HG03060 (cell line): ENCODE results near the gene CEP89.
"Not testable (repeated sequence)": the region's sequence is repeated elsewhere in the genome, so short reads cannot be mapped to it uniquely, and the experiment has no call there.

ENCODE experiments used
- ATAC-seq: cut with Tn5 transposase; IDR thresholded peaks from one replicate; pipeline ENCODE4 v1.9.1; 2021; ENCODE audit warnings: low read depth, moderate number of reproducible peaks; ENCODE audit not compliant: unreplicated experiment

Gene CEP89

DNA sequence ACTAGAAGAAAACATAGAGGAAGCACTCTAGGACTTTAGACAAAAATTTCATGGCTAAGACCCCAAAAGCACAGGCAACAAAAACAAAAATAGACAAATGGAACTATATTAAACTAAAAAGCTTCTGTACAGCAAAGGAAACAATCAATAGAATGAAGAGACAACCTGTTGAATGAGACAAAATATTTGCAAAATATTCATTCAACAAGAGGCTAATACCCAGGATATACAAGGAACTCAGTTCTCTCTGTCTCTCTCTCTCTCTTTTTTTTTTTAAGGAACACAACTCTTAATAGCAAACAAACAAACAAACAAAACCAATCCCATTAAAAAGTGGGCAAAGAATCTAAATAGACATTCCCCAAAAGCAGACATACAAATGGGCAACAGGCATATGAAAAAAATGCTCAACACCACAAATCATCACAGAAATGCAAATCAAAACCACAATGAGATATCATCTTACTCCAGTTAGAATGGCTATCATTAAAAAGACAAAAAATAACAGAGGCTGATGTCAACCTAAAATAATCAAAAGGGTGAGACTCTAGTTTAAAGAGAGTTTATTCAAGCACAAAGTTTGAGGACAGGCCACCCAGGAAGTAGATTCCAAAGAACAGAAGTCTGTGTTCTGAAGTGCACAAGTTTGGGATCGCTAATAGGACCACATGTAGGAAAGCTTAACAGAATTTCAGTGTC is 75.1 kb downstream of the CEP89 start:
- no peak for ATAC-seq

DNA sequence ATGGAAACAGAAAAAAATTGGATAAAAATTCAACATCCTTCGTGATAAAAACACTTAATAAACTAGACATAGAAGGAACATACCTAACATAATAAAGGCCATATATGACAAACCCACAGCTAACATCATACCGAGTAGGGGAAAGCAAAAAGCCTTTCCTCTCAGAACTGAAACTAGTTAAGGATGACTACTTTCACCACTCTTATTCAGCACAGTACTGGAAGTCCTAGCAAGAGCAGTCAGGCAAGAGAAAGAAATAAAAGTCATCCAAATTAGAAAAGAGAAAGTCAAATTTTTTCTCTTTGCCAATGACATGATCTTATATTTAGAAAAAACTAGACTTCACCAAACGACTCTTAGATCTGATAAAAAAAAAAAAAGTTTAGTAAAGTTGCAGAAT is 76.4 kb downstream of the CEP89 start:
- no peak for ATAC-seq

DNA sequence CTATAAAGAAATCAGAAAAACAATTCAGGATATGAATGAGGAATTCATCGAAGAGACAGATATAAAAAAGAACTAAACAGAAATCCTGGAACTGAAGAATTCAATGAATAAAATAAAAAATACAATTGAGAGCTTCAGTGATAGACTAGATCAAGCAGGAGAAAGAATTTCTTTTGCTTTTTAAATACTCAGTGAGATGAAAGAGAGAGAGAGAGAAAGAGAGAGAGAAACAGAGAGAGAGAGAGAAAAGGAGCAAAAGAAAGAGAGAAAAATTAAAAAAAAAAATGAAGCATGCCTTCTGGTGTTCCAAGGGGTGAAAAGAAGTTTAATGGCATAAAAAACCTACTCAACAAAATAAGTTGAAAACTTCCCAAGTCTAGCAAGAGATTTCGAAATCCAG is 80.1 kb downstream of the CEP89 start:
- no peak for ATAC-seq

DNA sequence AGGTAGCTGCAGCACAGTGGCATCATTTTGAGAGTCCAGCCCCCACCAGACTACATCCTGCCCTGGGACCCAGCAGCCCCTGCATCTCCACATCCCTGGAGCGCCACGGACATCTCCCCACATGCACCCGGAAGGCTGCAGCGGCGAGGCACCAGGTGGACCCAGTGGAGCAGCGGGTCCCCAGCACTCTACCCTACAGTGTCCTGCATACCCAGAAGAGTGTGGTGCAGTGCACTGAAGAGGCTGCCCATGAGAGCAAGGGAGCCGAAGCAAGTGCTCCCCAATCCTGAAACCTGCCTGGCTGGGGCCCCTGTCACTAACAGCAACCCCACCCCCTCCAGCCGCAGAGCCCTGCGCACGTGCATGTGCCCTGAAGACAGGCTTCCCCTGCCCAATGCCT is 80.9 kb downstream of the CEP89 start:
- no peak for ATAC-seq

DNA sequence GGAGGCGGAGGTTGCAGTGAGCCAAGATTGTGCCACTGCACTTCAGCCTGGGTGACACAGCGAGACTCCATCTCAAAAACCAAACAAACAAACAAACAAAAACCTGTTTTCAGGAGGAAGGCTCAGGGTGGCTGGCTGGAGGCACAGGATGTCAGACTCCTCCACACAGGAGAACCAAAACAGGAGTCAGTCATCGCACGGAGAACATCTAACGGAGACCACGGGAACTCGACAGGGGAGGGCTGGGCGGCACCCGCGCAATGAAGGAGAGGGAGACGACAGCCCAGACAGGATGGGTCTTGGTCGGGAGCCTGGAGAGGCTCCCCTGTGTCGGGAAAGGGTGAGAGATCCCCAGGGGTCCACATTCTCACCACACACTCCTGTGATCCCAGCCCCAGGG is 81.4 kb downstream of the CEP89 start:
- no peak for ATAC-seq

DNA sequence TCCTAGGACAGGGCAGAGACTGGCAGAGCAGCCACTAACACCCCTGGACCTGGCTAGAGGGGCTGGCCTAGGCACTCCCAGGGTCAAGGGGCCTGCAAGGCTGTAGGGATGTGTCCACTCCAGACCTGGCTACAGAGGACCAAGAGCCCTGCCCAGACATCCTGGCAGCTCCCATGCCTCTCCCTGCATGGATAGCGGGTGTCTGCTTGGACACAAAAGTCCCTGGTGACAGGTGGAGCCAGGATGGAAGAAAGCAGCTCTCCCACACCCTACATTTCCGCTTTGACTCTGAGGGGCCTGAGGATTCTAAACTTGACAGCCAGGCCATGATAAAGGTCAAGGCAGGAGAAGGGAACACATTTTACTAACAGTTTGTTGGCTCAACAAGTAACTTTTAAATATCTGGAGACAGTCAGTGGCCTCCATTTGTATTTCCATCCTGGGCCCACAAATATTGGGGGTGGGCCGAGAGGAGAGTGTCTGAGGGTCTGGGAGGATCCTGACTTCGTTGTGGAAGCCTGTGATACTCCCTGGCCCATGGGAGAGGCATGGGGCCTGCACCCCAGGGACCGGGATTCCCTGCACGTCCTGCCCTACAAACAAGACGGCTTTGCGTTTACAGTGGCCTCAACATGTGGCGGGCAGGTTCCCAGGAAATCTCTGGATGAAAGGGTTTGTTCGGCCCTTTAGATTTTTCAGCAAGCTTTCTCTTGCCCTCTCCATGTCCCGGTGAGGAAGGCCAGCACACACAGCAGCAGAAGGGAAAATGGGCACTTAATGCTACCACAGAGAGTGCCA is 82.4 kb downstream of the CEP89 start:
- no peak for ATAC-seq

DNA sequence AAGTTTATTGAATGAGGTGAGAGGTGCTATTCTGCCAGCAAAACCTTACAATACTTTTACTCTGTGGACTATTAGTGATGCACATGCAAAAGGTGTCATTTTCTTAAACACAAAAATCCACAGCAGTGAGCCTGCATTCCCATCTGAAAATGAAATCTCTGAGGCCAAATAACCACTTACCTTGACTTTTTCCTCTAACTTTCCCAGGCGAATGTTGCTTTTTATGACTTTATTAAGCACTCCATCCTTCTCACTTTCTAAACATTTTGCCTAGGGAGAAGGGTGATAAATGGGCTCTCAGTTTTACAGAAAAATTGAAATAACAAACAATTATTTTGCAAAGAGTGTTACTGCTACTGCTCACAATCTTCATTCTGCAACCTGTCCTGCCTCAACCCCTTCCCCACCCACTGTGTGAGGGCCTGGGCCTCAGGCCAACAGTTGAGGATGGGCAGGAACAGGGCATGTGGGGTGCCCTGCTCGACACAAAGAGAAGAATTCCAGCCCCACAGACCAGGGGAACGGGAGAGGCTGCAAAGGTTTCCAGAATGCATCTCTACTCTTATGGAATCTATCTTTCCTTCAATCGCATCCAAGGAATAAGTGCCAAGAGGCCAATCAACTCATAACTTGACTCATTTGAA is 84.1 kb downstream of the CEP89 start:
- ATAC-seq: no peak

DNA sequence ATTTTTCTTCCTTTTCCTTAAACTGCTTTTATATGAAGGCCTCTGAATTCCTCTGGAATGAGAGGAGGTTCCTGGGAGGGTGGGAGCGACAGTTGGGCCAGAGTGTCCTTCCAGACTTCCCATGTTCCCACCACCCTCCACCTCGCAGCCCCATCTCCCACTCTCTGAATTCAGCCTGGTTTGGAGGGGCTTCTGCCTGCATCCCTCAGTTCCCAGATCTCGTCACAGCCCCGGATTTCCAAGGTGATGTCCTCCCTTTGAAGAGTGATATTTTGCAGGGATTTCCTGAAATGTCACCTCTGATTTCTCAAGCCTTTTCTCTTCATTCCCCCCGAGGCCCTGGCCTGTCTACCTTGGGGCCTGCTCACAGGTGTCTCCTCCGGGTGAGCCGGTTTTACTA is 85.5 kb downstream of the CEP89 start:
- no peak for ATAC-seq

DNA sequence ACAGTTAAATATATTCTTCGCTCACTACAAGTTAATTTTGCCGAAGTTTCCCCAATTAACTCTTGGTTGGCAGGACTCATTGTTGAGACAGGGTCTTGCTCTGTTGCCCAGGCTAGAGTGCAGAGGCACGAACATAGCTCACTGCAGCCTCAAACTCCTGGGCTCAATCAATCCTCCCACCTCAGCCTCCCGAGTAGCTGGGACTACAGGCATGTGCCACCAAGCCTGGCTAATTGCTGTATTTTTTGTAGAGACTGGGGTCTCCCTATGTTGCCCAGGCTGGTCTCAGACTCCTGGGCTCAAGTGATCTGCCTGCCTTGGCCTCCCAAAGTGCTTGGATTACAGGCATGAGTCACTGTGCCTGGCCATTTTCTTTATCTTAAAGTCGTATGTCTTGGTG is 86.5 kb downstream of the CEP89 start:
- not testable (repeated sequence) for ATAC-seq

DNA sequence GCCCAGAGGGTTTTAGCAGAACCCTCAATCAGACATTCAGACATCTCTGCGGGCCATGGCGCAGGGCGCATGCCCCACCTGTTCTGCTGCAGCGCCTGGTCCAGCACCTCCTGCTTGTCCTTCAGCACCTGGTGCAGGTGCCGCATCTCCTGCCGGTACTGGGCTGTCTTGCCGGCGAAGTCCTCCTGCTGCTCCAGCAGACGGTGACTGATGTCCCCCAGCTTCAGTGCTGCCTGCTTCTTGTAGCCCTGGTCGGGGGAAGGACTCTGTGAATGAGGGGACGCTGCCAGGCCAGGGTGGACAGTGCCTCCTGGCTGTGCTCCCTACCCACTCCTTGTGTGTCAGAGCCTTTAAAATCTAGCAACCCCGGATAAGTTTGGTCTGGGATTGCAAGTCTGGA is 90.0 kb downstream of the CEP89 start:
- ATAC-seq: no peak

DNA sequence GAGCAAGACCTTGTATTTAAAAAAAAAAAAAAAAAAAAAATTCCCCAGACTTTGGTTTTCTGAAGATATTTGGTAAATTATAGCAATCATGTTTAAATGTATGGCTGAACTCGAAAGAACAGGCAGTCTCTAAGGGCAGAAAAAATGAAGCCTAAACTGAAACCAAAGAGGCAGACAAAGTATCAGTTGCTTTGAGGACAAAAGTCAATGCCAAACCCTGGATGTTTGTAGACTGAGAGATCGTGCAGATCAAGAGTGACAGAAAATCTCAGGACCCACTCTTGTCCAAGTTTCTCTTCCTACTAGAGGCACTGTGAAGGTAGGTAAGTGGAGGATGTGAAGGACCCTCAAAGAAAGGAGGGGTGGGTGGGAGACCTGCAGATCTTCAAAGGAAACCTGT is 91.1 kb downstream of the CEP89 start:
- ATAC-seq: no peak

DNA sequence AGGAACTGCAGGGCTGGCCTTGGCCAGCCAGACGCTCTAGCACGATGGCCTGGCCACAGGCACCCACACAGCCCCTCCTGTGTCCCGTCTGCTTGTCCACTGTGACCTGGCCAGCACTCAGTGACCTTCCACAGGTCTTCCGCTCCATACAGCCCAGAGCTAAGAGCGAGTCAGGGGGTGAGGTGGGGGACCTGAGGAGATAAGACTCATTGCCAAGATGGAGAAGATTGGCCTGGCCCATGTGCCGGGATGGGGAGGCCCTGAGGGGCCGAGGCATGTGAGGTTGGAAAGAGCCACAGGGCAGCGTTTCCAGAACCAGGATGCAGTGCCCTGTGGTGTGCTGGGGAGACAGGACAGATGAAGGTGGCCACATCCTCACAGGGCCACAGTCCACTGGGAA is 92.0 kb downstream of the CEP89 start:
- no peak for ATAC-seq

DNA sequence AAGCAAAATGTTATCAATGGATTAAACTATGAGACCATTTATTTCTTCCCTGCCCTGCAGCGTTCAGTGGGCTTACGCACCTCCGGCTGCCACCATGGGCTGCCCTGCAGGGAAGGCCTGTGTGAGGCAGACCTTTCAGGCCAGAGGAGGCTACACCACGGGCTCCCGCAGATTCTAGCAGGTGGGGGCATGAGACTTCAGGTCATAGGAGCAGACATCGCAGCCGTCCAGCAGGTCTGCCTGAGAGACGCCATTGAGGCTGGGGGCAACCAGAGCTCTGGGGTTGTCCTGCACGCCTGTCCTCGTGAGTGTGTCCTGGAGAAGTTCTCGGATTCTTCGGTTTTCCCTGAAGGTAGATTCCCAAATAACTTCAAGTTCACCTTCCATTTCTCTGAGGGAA is 92.8 kb downstream of the CEP89 start:
- no peak for ATAC-seq

DNA sequence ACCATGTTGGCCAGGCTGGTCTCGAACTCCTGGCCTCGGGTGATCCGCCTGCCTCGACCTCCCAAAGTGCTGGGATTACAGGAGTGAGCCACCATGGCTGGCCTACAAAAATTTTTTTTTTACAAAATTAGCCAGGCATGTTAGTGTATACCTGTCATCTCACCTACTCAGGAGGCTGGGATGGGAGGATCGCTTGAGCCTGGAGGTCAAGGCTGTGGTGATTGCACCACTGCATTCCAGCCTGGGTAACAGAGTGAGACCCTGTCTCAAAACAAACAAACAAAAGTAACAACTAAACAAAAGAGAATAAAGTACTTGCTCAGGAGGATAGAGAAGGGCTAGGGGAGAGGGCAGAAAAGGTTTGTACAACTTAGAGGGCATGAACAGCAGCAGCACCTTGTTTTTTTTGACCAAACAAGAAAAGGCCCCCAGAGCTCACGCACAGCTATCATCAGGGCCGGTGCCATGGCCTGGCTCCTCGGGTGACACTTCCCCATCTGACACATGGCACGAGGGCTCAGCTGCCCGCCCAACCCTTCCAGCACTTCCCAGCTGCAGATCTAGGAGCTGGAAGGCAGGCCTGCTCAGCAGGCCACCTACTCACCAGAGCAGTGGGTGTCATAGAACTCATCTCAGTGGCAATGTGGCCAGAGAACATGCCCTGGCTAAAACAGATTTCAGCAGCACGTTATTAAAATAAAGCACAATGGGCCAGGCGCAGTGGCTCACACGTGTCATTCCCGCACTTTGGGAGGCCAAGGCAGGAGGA is 93.6 kb downstream of the CEP89 start:
- no peak for ATAC-seq

DNA sequence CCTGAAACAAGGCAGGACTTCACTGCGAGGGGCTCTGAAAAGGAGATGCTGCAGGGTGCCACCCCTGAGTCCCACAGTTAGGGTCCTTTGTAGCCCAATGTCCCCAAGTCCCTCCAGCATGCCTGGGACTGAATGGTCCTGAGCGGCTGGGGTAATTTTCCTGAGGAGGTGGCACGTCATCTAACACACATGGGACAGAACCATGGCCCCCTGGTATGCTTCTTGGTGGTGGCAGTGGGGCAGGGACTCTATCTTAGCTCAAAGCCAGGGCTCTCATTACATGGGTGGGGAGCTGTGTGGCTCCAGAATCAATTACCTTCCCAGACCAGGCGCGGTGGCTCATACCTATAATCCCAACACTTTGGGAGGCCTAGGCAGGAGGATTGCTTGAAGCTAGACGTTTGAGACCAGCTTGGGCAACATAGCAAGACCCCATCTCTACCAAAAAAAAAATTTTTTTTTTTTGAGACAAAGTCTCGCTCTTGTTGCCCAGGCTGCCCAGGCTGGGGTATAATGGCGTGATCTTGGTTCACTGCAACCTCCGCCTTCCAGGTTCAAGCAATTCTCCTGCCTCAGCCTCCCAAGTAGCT is 94.3 kb downstream of the CEP89 start:
- no peak for ATAC-seq

DNA sequence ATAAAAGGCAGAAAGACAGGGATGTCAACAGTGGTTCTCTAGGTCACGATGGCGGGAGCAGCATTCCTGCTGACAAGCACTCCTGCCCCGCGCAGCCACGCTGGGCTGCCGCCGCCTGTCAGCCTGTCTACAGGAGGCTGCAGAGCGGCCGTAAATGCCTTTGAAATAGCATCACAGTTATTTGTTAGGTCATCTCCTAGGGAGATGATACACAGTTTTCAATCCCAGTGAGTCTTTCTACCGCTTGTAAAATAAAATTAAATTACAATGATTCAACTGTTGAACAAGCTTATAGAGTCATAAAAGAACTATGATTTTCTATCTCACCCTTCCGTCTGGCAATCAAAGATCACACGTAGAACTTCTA is 94.9 kb downstream of the CEP89 start:
- no peak for ATAC-seq

DNA sequence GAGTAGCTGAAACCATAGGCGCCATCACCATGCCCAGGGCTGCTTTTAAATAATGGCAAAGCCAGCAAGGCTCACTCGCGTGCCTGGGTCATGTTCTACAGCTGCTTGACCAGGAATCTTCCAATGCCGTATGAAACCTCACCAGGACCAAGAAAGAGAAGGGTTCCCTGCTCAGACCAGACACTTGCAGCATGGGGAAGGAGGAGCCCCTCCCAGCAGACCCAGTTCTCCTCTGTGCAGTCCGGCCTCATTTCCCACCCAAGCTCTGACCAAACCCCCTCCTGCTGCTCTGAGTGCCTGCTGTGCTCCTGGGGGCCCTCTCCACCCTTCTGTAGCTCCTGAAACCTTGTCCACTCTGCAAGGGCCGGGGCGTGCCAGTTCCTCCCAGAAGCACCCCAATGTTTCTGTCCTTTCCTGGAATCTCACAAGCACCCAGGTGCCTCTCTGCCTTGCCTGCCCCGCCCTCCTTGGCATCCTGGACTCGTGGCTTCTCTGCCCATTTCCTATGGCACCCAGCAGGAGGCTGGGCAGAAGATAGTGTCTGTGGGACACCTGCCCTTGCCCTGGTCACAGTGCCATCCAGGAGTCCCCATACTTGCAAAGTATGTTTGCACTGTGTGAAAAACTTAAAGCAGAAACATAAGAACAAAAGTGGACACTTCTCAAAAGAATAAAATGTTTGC is 95.4 kb downstream of the CEP89 start:
- no peak for ATAC-seq

DNA sequence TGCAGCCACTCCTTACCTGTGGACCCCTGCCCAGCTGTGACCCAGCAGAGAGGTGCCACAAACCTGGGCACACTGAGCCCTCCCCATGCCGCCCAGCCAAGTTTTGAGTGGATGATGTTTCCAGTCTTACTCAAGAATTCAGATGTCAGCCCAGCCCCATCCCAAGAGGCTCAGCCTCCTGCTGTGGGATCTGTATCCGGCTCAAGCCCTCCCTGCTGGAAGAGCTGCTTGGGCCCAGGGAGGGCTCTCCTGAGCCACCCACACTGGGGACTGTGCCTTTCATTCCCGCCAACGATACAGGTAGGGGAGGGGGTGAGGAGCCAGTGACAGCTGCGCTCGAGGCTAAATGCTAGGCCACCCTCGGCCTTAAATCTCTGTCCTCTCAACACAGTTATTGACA is 96.3 kb downstream of the CEP89 start:
- no peak for ATAC-seq

DNA sequence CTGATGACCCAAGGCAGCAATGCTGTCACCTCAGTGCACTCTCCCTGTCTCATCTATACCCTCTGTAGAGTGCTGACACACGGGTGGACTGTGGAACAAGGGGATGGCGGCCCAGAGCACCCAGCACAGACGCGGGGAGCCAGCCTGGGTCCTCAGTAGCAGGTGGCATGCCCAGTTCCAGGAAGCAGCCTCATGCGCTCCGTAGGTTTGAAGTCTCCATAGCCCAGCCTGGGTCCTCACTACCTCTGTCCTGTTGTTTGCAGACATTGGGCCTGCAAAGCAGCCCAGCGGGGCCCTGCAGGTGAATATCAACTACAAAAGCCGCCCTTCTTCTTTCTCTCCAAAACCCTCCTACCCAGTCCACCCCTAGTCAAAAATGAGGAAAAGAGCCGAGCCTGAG is 97.2 kb downstream of the CEP89 start:
- ATAC-seq: no peak

DNA sequence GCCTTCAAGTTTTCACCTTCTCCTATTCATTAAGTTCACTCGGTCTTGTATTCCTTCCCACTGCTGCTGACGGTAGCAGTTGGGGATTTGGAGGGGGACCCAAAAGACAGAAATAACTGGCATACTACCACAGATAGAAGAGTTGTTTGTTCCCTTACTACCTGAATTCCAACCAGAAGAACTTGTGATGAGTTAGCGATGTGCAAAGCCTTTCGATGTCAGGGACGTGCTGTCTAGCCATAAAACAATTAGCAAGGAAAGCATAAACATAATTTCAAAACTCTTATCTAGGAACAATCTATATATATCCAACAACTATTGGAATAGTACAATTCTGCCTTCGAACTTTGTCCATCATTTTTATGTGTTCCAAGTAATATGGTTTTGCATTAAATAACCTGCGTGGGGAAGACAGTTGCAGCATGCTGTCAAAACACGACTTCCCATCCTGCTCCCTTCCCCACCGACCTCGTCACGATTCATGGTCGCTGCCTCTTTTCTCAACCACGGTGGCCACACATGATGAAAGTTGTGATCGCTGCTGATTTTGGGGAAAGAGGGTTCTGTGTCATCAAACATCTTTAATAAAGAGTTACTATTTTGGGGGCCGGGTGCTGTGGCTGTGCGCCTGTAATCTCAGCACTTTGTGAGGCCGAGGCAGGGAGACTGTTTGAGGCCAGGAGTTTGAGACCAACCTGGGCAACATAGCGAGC is 98.4 kb downstream of the CEP89 start:
- no peak for ATAC-seq
